PFSK-1 (cell line): ENCODE measurements around the gene TRAFD1.

Experiments used
- FOXP2 ChIP-seq: optimal IDR thresholded peaks from 2 replicates; pipeline ENCODE3; 2011; ENCODE audit warnings: borderline replicate concordance, control low read depth, inconsistent platforms; ENCODE audit not compliant: insufficient read depth; ENCODE audit errors: extremely low read length, extremely low read depth
- POLR2AphosphoS5 ChIP-seq: IDR thresholded peaks from 2 replicates; pipeline ENCODE4 v1.6.1; 2012; ENCODE audit warnings: low read depth, mild to moderate bottlenecking, control low read depth, low read length, moderate library complexity
- SIN3A ChIP-seq: IDR thresholded peaks from 2 replicates; pipeline ENCODE4 v1.6.1; 2012; ENCODE audit warnings: mild to moderate bottlenecking, low read length, moderate library complexity, borderline replicate concordance; ENCODE audit not compliant: insufficient read depth
- TAF1 ChIP-seq: IDR thresholded peaks from 2 replicates; pipeline ENCODE4 v1.6.1; 2012; ENCODE audit warnings: low read length, control low read depth, borderline replicate concordance; ENCODE audit not compliant: insufficient read depth
- TF ChIP-seq, protein P1 (sequence below), 2 experiments: IDR thresholded peaks; 2 replicates each; pipeline versions ENCODE4 v1.6.1 to v1.8.0; 2011 to 2012; ENCODE audit warnings: low read depth in 2 of 2, low read length in 2 of 2, control low read depth in 1 of 2, inconsistent platforms in 1 of 2, mild to moderate bottlenecking in 1 of 2, moderate library complexity in 1 of 2; ENCODE audit not compliant: insufficient read depth in 1 of 2

DNA sequence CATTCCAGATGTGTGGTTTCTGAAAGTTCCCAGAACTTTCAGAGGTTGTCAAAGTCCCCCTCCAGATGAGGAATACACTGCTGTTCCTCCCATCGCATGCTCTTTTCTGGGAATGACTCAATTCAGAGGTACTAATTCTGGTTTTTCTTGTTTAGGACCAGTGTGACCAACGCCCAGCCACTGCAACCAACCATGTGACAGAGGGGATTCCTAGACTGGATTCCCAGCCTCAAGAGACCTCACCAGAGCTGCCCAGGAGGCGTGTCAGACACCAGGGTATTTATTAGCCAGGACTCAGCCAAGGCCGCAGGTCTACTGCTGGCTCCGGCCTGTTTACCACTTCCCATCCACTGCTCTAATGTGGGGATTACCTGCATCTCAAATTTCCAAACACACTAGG lies 24.2 kb downstream of the TRAFD1 start:
- TF ChIP-seq POLR2AphosphoS5 (no peak), TAF1 (no peak), SIN3A (no peak), FOXP2 (no peak)
- TF ChIP-seq, protein P1, sequence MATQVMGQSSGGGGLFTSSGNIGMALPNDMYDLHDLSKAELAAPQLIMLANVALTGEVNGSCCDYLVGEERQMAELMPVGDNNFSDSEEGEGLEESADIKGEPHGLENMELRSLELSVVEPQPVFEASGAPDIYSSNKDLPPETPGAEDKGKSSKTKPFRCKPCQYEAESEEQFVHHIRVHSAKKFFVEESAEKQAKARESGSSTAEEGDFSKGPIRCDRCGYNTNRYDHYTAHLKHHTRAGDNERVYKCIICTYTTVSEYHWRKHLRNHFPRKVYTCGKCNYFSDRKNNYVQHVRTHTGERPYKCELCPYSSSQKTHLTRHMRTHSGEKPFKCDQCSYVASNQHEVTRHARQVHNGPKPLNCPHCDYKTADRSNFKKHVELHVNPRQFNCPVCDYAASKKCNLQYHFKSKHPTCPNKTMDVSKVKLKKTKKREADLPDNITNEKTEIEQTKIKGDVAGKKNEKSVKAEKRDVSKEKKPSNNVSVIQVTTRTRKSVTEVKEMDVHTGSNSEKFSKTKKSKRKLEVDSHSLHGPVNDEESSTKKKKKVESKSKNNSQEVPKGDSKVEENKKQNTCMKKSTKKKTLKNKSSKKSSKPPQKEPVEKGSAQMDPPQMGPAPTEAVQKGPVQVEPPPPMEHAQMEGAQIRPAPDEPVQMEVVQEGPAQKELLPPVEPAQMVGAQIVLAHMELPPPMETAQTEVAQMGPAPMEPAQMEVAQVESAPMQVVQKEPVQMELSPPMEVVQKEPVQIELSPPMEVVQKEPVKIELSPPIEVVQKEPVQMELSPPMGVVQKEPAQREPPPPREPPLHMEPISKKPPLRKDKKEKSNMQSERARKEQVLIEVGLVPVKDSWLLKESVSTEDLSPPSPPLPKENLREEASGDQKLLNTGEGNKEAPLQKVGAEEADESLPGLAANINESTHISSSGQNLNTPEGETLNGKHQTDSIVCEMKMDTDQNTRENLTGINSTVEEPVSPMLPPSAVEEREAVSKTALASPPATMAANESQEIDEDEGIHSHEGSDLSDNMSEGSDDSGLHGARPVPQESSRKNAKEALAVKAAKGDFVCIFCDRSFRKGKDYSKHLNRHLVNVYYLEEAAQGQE (IDR thresholded peaks at IDR 0.05; ENCODE audit: insufficient read depth in 1 of 2, low read depth in 2 of 2, low read length in 2 of 2): no peak
